ENCODE data around the gene DES. TPM values are rescaled to one million over a fixed set of nuclear protein-coding genes. Genes with fewer than 3 reads are reported as not detected.

Gene DES
- total and polyA plus RNA-seq, 2 donors (not counting 3 experiments of a cell fraction or from before 2014, with no cell fraction given): not detected

DNA sequence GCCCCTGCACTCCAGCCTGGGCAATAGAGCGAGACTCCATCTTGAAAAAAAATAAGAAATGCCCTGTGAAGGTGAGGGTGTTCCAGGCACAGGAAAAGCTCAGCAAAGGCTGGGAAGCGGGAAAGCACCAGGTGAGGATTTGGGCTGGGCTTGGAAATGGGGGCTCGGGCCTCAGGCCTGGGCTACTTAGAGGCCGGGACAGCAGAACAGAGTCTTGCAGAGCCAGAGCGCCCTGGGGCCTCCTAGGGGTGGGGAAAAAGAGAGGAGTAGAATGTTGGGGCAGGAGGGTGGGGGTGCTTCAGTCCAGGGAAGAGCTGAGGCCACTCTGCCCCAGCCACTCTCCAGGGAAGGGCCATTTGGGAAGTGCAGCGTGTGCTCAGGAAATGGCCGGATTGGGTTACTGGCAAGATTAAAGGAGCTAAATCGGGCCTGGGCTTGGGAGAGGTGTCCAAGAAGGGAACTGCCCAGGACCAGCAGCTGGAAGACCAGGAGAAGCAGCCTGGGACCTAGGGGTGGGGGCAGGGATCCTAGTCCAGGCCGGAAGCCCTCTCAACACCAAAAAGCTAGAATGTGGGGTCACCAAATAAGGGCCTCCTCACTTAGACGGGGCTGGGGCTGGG, 13.8 kb upstream of the DES start:
- Histone ChIP-seq H3K9me3 (replicated peaks; ENCODE audit: control insufficient read depth, insufficient read depth, low read length) (no peaks in the 10 kb centered on the region), H3K9ac (replicated peaks; ENCODE audit: extremely low read depth, insufficient read depth, low read length) (no peak overlapping the region), H3K79me2 (ENCODE audit: control insufficient read depth, insufficient read depth, low read length) (no peaks in the 10 kb centered on the region), H3K27me3 (ENCODE audit: control insufficient read depth in 2 of 2, insufficient read depth in 2 of 2, low read length in 2 of 2) (peaks cover 0 to 1% of the 10 kb centered on the region in 2 experiments), H3K4me1 (ENCODE audit: control insufficient read depth, extremely low read depth, insufficient read depth, low read length) (peaks cover 2% of the 10 kb centered on the region), H2AFZ (ENCODE audit: low read depth, low read length) (no peak overlapping the region), H4K20me1 (replicated peaks; ENCODE audit: control insufficient read depth, extremely low read depth, insufficient read depth, low read length) (no peaks in the 10 kb centered on the region), H3K27ac (ENCODE audit: insufficient read depth, low read depth, low read length) (no peak overlapping the region), H3K4me3 (replicated peaks in 1 of 3; ENCODE audit: insufficient read depth in 1 of 3, low read depth in 1 of 3, low read length in 3 of 3) (no peak overlapping the region), H3K9me1 (replicated peaks; ENCODE audit: control insufficient read depth, extremely low read depth, insufficient read depth, low read length) (no peaks in the 10 kb centered on the region), H3K4me2 (ENCODE audit: insufficient read depth, low read length) (no peak overlapping the region), H3K36me3 (ENCODE audit: control insufficient read depth in 2 of 2, extremely low read depth in 1 of 2, insufficient read depth in 2 of 2, low read length in 2 of 2) (no peaks in the 10 kb centered on the region)
- TF ChIP-seq EZH2 (IDR thresholded peaks at IDR 0.05; ENCODE audit: borderline replicate concordance, low read depth, low read length, severe bottlenecking) (no peak), FOS (IDR thresholded peaks at IDR 0.05; ENCODE audit: borderline replicate concordance, insufficient read depth, low read length) (no peak), JUN (IDR thresholded peaks at IDR 0.05; ENCODE audit: borderline replicate concordance, insufficient read depth, insufficient read length, low read depth) (no peak), GATA2 (IDR thresholded peaks at IDR 0.05; ENCODE audit: insufficient read depth, insufficient read length, low read depth, low read length) (no peak), POLR2A (IDR thresholded peaks at IDR 0.05; ENCODE audit: low read depth, low read length) (no peak)
- TF ChIP-seq, protein P1, sequence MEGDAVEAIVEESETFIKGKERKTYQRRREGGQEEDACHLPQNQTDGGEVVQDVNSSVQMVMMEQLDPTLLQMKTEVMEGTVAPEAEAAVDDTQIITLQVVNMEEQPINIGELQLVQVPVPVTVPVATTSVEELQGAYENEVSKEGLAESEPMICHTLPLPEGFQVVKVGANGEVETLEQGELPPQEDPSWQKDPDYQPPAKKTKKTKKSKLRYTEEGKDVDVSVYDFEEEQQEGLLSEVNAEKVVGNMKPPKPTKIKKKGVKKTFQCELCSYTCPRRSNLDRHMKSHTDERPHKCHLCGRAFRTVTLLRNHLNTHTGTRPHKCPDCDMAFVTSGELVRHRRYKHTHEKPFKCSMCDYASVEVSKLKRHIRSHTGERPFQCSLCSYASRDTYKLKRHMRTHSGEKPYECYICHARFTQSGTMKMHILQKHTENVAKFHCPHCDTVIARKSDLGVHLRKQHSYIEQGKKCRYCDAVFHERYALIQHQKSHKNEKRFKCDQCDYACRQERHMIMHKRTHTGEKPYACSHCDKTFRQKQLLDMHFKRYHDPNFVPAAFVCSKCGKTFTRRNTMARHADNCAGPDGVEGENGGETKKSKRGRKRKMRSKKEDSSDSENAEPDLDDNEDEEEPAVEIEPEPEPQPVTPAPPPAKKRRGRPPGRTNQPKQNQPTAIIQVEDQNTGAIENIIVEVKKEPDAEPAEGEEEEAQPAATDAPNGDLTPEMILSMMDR (IDR thresholded peaks at IDR 0.05; ENCODE audit: extremely low read depth in 1 of 2, insufficient read depth in 1 of 2, low read depth in 1 of 2, low read length in 2 of 2): no peak
- dilution Hi-C loops (cut with MboI; ENCODE audit: extremely low pct_ligation_motif_present, low sequenced_read_pairs): no loop called here
- intact Hi-C loops (cut with micrococcal nuclease): no loop called here
- CTCF ChIA-PET: interaction anchor here (0.7 to 5.7 kb wide), 12 partner anchors 14 to 156 kb away, joined by 3 to 329 read pairs (median 10); partner anchors contain the start of gene DNPEP
- BruUV-seq (replicated peaks): no TSS peak
- POLR2A ChIA-PET: interaction anchor here (0.9 kb wide), 1 partner anchor 94 kb away, joined by 3 read pairs; the partner anchor contains the start of gene GMPPA
- no peak for DNase-seq (ENCODE audit: low read depth, low spot score)
- no peak for FAIRE-seq
